Transverse colon (tissue), 4 donors: ENCODE measurements around the gene NOLC1. TPM values are rescaled to one million over a fixed set of nuclear protein-coding genes. Genes with fewer than 3 reads are reported as not detected.

Experiments used
- DNase-seq: peaks from one replicate; pipeline ENCODE4 v3.0.0-alpha.2; 2019
- H3K27ac ChIP-seq, 4 donors: fragments of 200-600 bp; sonication (generic); 2 replicates each; pipeline ENCODE4 v1.5.1; 2016 to 2018; ENCODE audit warnings: inconsistent platforms in 4 of 4
- H3K27me3 ChIP-seq: fragments of 200-600 bp; sonication (generic); 2 replicates; pipeline ENCODE4 v1.5.1; 2017; ENCODE audit warnings: inconsistent platforms
- H3K36me3 ChIP-seq, 4 donors: fragments of 200-600 bp; sonication (generic); 2 replicates each; pipeline ENCODE4 v1.5.1; 2017 to 2019; ENCODE audit warnings: inconsistent platforms in 4 of 4
- H3K4me1 ChIP-seq, 4 donors: fragments of 200-600 bp; sonication (generic); 2 replicates each; pipeline ENCODE4 v1.5.1; 2017 to 2020; ENCODE audit warnings: inconsistent platforms in 4 of 4
- H3K4me3 ChIP-seq, 4 donors: fragments of 200-600 bp; sonication (generic); 1 replicate in 1 of 4; 2 replicates in 3 of 4; pipeline versions ENCODE4 v1.5.1 to v1.6.1; 2017 to 2019; ENCODE audit warnings: inconsistent platforms in 4 of 4
- H3K9me3 ChIP-seq, 2 donors: fragments of 200-600 bp; sonication (generic); 2 replicates each; pipeline ENCODE4 v1.5.1; 2017 to 2019; ENCODE audit warnings: inconsistent platforms in 2 of 2
- EP300 ChIP-seq: sonication (generic); formaldehyde crosslinking; IDR thresholded peaks from one replicate; pipeline ENCODE4 v1.6.1; 2017; ENCODE audit warnings: antibody characterized with exemption, low read depth
- POLR2A ChIP-seq: fragments of 450-650 bp; IDR thresholded peaks from one replicate; pipeline ENCODE4 v1.6.1; 2016; ENCODE audit warnings: antibody characterized with exemption, mild to moderate bottlenecking, moderate library complexity
- POLR2AphosphoS5 ChIP-seq, 3 donors: sonication (generic); formaldehyde crosslinking; IDR thresholded peaks; one replicate each; pipeline ENCODE4 v1.6.1; 2016; ENCODE audit warnings: antibody characterized with exemption in 3 of 3
- WGBS, 2 donors: methylation state at CpG; one replicate each; pipeline ENCODE4 v1.1.5; 2018; ENCODE audit warnings: low coverage in 1 of 2; 5-methylcytosine and 5-hydroxymethylcytosine counted together
- in situ Hi-C, 4 donors: fragments of 200-750 bp; cut with MboI; loops; one replicate each; pipeline versions ENCODE4 v1.15.0 to v1.15.1; 2017; ENCODE audit warnings: low sequenced_read_pairs in 3 of 4, low pct_ligation_motif_present in 1 of 4, low pct_unique_long_range_greater_than_20kb in 1 of 4
- intact Hi-C: fragments of 100-400 bp; cut with DNase I; formaldehyde crosslinking; loops from one replicate; pipeline ENCODE4 v1.15.1; 2023; ENCODE audit warnings: low total_unique reads
- total RNA-seq, 4 donors: library from RNA; depleted of rRNA; stranded (reverse); fragments of >200 nt; gene quantifications; one replicate each; pipeline ENCODE4 v1.1.0, GENCODE V29; 2016
- TF ChIP-seq, protein P1 (sequence below), 5 experiments: fragments of 200-600 bp in 3 of 5; fragments of 450-650 bp in 2 of 5; sonication (generic) in 3 of 5; IDR thresholded peaks; 1 replicate in 2 of 5; 2 replicates in 3 of 5; pipeline ENCODE4 v1.5.1; 2016 to 2017; ENCODE audit warnings: antibody characterized with exemption in 5 of 5, inconsistent platforms in 3 of 5, mild to moderate bottlenecking in 2 of 5, moderate library complexity in 1 of 5

The NOLC1 gene
- total RNA-seq, 4 donors from 2014 or later = 19.1 to 119 (median 35.6) TPM

DNA sequence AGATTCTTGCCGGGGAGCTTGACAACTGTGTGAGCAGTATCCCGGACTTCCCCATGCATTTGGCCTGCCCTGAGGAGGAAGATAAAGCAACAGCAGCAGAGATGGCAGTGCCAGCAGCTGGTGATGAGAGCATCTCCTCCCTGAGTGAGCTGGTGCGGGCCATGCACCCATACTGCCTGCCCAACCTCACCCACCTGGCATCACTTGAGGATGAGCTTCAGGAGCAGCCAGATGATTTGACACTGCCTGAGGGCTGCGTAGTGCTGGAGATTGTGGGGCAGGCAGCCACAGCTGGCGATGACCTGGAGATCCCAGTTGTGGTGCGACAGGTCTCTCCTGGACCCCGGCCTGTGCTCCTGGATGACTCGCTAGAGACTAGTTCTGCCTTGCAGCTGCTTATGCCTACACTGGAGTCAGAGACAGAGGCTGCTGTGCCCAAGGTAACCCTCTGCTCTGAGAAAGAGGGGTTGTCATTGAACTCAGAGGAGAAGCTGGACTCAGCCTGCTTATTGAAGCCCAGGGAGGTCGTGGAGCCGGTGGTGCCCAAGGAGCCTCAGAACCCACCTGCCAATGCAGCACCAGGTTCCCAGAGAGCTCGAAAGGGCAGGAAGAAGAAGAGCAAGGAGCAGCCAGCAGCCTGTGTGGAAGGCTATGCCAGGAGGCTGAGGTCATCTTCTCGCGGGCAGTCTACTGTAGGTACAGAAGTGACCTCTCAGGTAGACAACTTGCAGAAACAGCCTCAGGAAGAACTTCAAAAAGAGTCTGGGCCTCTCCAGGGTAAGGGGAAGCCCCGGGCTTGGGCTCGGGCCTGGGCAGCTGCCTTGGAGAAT lies 12.7 kb upstream of the NOLC1 start:
- Histone ChIP-seq H3K36me3 (peaks cover 0 to 47% (median 17%) of the 10 kb centered on the region in 4 donors), H3K27ac (no peak overlapping the region), H3K4me1 (peaks cover 3 to 27% (median 25%) of the 10 kb centered on the region in 4 donors), H3K9me3 (no peaks in the 10 kb centered on the region), H3K27me3 (no peaks in the 10 kb centered on the region), H3K4me3 (no peak overlapping the region)
- 94 to 100% methylated on average over 2 to 15 of the region's 15 CpGs for WGBS, 2 donors
- TF ChIP-seq EP300 (no peak), POLR2A (no peak), POLR2AphosphoS5 (IDR thresholded peaks at IDR 0.05) (no peak)
- in situ Hi-C loops = no loop called here
- no peak for DNase-seq
- intact Hi-C loops = no loop called here

DNA sequence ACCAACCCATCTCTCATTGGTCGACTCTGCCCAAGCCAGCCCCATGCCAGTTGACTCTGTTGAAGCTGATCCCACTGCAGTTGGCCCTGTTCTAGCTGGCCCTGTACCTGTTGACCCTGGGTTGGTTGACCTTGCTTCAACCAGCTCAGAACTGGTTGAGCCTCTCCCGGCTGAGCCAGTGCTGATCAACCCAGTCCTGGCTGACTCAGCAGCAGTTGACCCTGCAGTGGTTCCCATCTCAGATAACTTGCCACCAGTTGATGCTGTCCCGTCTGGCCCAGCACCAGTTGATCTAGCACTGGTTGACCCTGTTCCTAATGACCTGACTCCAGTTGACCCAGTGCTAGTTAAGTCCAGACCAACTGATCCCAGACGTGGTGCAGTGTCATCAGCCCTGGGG lies 12.0 kb upstream of the NOLC1 start:
- Histone ChIP-seq H3K9me3 (no peaks in the 10 kb centered on the region), H3K27ac (no peak overlapping the region), H3K27me3 (no peaks in the 10 kb centered on the region), H3K4me3 (no peak overlapping the region), H3K36me3 (peaks cover 0 to 48% (median 18%) of the 10 kb centered on the region in 4 donors), H3K4me1 (peaks cover 0 to 20% (median 17%) of the 10 kb centered on the region in 4 donors)
- in situ Hi-C loops = no loop called here
- no peak for TF ChIP-seq POLR2AphosphoS5 (IDR thresholded peaks at IDR 0.05)
- TF ChIP-seq POLR2A = no peak
- TF ChIP-seq, protein P1, sequence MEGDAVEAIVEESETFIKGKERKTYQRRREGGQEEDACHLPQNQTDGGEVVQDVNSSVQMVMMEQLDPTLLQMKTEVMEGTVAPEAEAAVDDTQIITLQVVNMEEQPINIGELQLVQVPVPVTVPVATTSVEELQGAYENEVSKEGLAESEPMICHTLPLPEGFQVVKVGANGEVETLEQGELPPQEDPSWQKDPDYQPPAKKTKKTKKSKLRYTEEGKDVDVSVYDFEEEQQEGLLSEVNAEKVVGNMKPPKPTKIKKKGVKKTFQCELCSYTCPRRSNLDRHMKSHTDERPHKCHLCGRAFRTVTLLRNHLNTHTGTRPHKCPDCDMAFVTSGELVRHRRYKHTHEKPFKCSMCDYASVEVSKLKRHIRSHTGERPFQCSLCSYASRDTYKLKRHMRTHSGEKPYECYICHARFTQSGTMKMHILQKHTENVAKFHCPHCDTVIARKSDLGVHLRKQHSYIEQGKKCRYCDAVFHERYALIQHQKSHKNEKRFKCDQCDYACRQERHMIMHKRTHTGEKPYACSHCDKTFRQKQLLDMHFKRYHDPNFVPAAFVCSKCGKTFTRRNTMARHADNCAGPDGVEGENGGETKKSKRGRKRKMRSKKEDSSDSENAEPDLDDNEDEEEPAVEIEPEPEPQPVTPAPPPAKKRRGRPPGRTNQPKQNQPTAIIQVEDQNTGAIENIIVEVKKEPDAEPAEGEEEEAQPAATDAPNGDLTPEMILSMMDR (IDR thresholded peaks at IDR 0.05) = no peak
- TF ChIP-seq EP300 = no peak
- 87% methylated on average over 3 of the region's 4 CpGs; no CpG with 5 or more reads in 1 of the 2 donors for WGBS, 2 donors
- no peak for DNase-seq
- intact Hi-C loops = no loop called here

DNA sequence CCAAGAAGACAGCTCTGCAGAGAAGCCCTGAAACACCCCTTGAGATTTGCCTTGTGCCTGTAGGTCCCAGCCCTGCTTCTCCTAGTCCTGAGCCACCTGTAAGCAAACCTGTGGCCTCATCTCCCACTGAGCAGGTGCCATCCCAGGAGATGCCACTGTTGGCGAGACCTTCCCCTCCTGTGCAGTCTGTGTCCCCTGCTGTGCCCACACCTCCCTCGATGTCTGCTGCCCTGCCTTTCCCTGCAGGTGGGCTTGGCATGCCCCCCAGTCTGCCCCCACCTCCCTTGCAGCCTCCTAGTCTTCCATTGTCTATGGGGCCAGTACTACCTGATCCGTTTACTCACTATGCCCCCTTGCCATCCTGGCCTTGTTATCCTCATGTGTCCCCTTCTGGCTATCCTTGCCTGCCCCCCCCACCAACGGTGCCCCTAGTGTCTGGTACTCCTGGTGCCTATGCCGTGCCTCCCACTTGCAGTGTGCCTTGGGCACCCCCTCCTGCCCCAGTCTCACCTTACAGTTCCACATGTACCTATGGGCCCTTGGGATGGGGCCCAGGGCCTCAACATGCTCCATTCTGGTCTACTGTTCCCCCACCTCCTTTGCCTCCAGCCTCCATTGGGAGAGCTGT lies 11.2 kb upstream of the NOLC1 start:
- Histone ChIP-seq H3K36me3 (peaks cover 0 to 48% (median 18%) of the 10 kb centered on the region in 4 donors), H3K27me3 (no peaks in the 10 kb centered on the region), H3K4me3 (no peak overlapping the region), H3K9me3 (no peaks in the 10 kb centered on the region), H3K27ac (no peak overlapping the region), H3K4me1 (peaks cover 0 to 12% (median 10%) of the 10 kb centered on the region in 4 donors)
- in situ Hi-C loops (no loop called here), intact Hi-C loops (no loop called here)
- TF ChIP-seq POLR2AphosphoS5 (IDR thresholded peaks at IDR 0.05) (no peak), EP300 (no peak), POLR2A (no peak)
- TF ChIP-seq, protein P1 (IDR thresholded peaks at IDR 0.05) = no peak
- DNase-seq = no peak
- 94% methylated on average over 5 of the region's 5 CpGs; no CpG with 5 or more reads in 1 of the 2 donors for WGBS, 2 donors

DNA sequence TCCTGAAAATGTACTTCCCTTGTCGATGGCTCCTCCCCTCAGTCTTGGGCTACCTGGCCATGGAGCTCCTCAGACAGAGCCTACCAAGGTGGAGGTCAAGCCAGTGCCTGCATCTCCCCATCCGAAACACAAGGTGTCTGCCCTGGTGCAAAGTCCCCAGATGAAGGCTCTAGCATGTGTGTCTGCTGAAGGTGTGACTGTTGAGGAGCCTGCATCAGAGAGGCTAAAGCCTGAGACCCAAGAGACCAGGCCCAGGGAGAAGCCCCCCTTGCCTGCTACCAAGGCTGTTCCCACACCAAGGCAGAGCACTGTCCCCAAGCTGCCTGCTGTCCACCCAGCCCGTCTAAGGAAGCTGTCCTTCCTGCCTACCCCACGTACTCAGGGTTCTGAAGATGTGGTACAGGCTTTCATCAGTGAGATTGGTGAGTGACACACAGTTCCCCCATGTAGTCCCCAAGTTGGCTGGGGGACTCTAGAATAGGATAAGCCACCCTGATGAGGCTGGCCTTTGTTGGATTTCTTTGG lies 10.5 kb upstream of the NOLC1 start:
- no peak overlapping the region for H3K27ac ChIP-seq
- WGBS, 2 donors = 98% methylated on average over 4 of the region's 4 CpGs; no CpG with 5 or more reads in 1 of the 2 donors
- peaks cover 0 to 6% (median 5%) of the 10 kb centered on the region in 4 donors for H3K4me1 ChIP-seq
- H3K9me3 ChIP-seq = no peaks in the 10 kb centered on the region
- no peak overlapping the region for H3K4me3 ChIP-seq
- H3K36me3 ChIP-seq = peaks cover 0 to 48% (median 19%) of the 10 kb centered on the region in 4 donors
- in situ Hi-C loops (no loop called here), intact Hi-C loops (no loop called here)
- DNase-seq = no peak
- no peak for TF ChIP-seq POLR2AphosphoS5 (IDR thresholded peaks at IDR 0.05)
- TF ChIP-seq POLR2A = no peak
- TF ChIP-seq, protein P1 (IDR thresholded peaks at IDR 0.05) = no peak
- TF ChIP-seq EP300 = no peak
- no peaks in the 10 kb centered on the region for H3K27me3 ChIP-seq
